Smooth muscle cell (in vitro differentiated cells): ENCODE results near the gene FHIP2A. TPM values are rescaled to one million over a fixed set of nuclear protein-coding genes. Genes with fewer than 3 reads are reported as not detected.

Experiments
- DNase-seq: peaks from one replicate; lab custom pipeline; 2025; ENCODE audit not compliant: unreplicated experiment; lab: John Stamatoyannopoulos, UW
- H2AFZ ChIP-seq: fragments of 200-600 bp; sonication (generic); 2 replicates; pipeline ENCODE4 v1.6.0; 2016; ENCODE audit warnings: antibody characterized with exemption, low read depth, mild to moderate bottlenecking
- H3F3A ChIP-seq: fragments of 200-600 bp; sonication (generic); 2 replicates; pipeline ENCODE4 v1.6.0; 2017; ENCODE audit warnings: antibody characterized with exemption, low read depth
- H3K27ac ChIP-seq: fragments of 200-600 bp; sonication (generic); 2 replicates; pipeline ENCODE4 v1.5.1; 2016; ENCODE audit warnings: low read depth, mild to moderate bottlenecking
- H3K27me3 ChIP-seq: fragments of 200-600 bp; sonication (generic); 2 replicates; pipeline ENCODE4 v1.6.1; 2016; ENCODE audit warnings: low read depth, mild to moderate bottlenecking
- H3K36me3 ChIP-seq: fragments of 200-600 bp; sonication (generic); 2 replicates; pipeline ENCODE4 v1.5.1; 2016; ENCODE audit warnings: low read depth
- H3K4me1 ChIP-seq: fragments of 200-600 bp; sonication (generic); 2 replicates; pipeline ENCODE4 v1.5.1; 2016; ENCODE audit warnings: low read depth
- H3K4me2 ChIP-seq: fragments of 200-600 bp; sonication (generic); 2 replicates; pipeline ENCODE4 v1.6.0; 2016; ENCODE audit warnings: mild to moderate bottlenecking
- H3K4me3 ChIP-seq: fragments of 200-600 bp; sonication (generic); 2 replicates; pipeline ENCODE4 v1.5.1; 2016; ENCODE audit warnings: mild to moderate bottlenecking
- H3K79me2 ChIP-seq: fragments of 200-600 bp; sonication (generic); 2 replicates; pipeline ENCODE4 v1.6.0; 2016; ENCODE audit warnings: low read depth, mild to moderate bottlenecking
- H3K9ac ChIP-seq: fragments of 200-600 bp; sonication (generic); 2 replicates; pipeline ENCODE4 v1.6.0; 2016; ENCODE audit warnings: low read depth
- H3K9me3 ChIP-seq: fragments of 200-600 bp; sonication (generic); replicated peaks from 2 replicates; pipeline ENCODE4 v1.5.1; 2016; ENCODE audit warnings: low read depth
- H4K20me1 ChIP-seq: fragments of 200-600 bp; sonication (generic); 2 replicates; pipeline ENCODE4 v1.6.0; 2016; ENCODE audit warnings: low read depth
- CTCF ChIP-seq: fragments of 200-600 bp; sonication (generic); IDR thresholded peaks from 2 replicates; pipeline ENCODE4 v1.5.1; 2017; ENCODE audit warnings: borderline replicate concordance, mild to moderate bottlenecking, antibody characterized with exemption; ENCODE audit not compliant: insufficient read depth, poor library complexity, severe bottlenecking
- WGBS: methylation state at CpG from one replicate; pipeline ENCODE4 v1.1.7; 2016; ENCODE audit warnings: low lambda C conversion rate; 5-methylcytosine and 5-hydroxymethylcytosine counted together
- polyA plus RNA-seq: library from polyadenylated mRNA; unstranded; fragments of >200 nt; fragmentation: Nextera tagmentation; extraction: Ambion mirVana; gene quantifications from 2 replicates; pipeline ENCODE4 v1.2.1, GENCODE V29; 2016
- total RNA-seq: library from RNA; depleted of rRNA; stranded (reverse); fragments of >200 nt; gene quantifications from 2 replicates; pipeline ENCODE4 v1.2.3, GENCODE V29; 2014

The FHIP2A gene
- total and polyA plus RNA-seq, 2 experiments from 2014 or later, result 15.3 to 34.9 TPM

- H3K9me3 ChIP-seq, result no peaks in the 10 kb centered on the region
- peaks cover 11% of the 10 kb centered on the region for H3K36me3 ChIP-seq
- no peaks in the 10 kb centered on the region for H3K79me2 ChIP-seq
- TF ChIP-seq CTCF, result no peak
- H3K4me1 ChIP-seq, result no peaks in the 10 kb centered on the region
- no peak overlapping the region for H3K4me2 ChIP-seq
- DNase-seq, result no peak
- 63% methylated on average over 2 of the region's 2 CpGs for WGBS
- no peak overlapping the region for H3K9ac ChIP-seq
- H2AFZ ChIP-seq, result no peak overlapping the region
- H3K4me3 ChIP-seq, result no peak overlapping the region
- no peaks in the 10 kb centered on the region for H4K20me1 ChIP-seq
- H3K27ac ChIP-seq, result no peak overlapping the region
- H3K27me3 ChIP-seq, result no peaks in the 10 kb centered on the region
- H3F3A ChIP-seq, result peaks cover 7% of the 10 kb centered on the region
These were observed 36.5 kb downstream of the FHIP2A start for GRCh38 chr10:114857922-114858629.

GRCh38 chr10:114859222-114859621 is 37.6 kb downstream of the FHIP2A start:
- peaks cover 7% of the 10 kb centered on the region for H3F3A ChIP-seq
- TF ChIP-seq CTCF, result no peak
- H3K9me3 ChIP-seq, result no peaks in the 10 kb centered on the region
- H3K36me3 ChIP-seq, result peaks cover 11% of the 10 kb centered on the region
- H3K9ac ChIP-seq, result no peak overlapping the region
- WGBS, result 94% methylated on average over 7 of the region's 7 CpGs
- no peak overlapping the region for H3K27ac ChIP-seq
- peaks cover 4% of the 10 kb centered on the region for H4K20me1 ChIP-seq
- no peak overlapping the region for H2AFZ ChIP-seq
- H3K4me3 ChIP-seq, result no peak overlapping the region
- DNase-seq, result no peak
- no peaks in the 10 kb centered on the region for H3K79me2 ChIP-seq
- H3K4me2 ChIP-seq, result no peak overlapping the region
- no peaks in the 10 kb centered on the region for H3K27me3 ChIP-seq
- H3K4me1 ChIP-seq, result no peaks in the 10 kb centered on the region

- 93% methylated on average over 4 of the region's 4 CpGs for WGBS
- Histone ChIP-seq H3K27me3 (no peaks in the 10 kb centered on the region), H3K4me1 (no peaks in the 10 kb centered on the region), H3K9ac (no peak overlapping the region), H3K4me2 (no peak overlapping the region), H3K36me3 (peaks cover 7% of the 10 kb centered on the region), H3F3A (no peaks in the 10 kb centered on the region), H4K20me1 (peaks cover 4% of the 10 kb centered on the region), H3K27ac (no peak overlapping the region), H3K4me3 (no peak overlapping the region), H3K79me2 (no peaks in the 10 kb centered on the region), H2AFZ (no peak overlapping the region), H3K9me3 (no peaks in the 10 kb centered on the region)
- TF ChIP-seq CTCF, result no peak
- DNase-seq, result no peak
These were observed 40.9 kb downstream of the FHIP2A start for GRCh38 chr10:114862456-114862855.

- Histone ChIP-seq H4K20me1 (peaks cover 4% of the 10 kb centered on the region), H3K27me3 (no peaks in the 10 kb centered on the region), H3F3A (peaks cover 6% of the 10 kb centered on the region), H2AFZ (no peak overlapping the region), H3K9ac (no peak overlapping the region), H3K9me3 (no peaks in the 10 kb centered on the region), H3K4me2 (no peak overlapping the region), H3K79me2 (no peaks in the 10 kb centered on the region), H3K36me3 (peaks cover 3% of the 10 kb centered on the region), H3K4me1 (no peaks in the 10 kb centered on the region), H3K4me3 (no peak overlapping the region), H3K27ac (no peak overlapping the region)
- TF ChIP-seq CTCF, result no peak
- 95% methylated on average over 2 of the region's 2 CpGs for WGBS
- no peak for DNase-seq
These were observed 45.8 kb downstream of the FHIP2A start for GRCh38 chr10:114867365-114867764.
